ENCODE data around the gene WNT6.

The WNT6 gene

GRCh38 chr2:218910741-218911140, 51.1 kb downstream of the WNT6 start:
- Histone ChIP-seq H3K4me3 (no peak overlapping the region), H3K27ac (no peak overlapping the region)
- no peak for DNase-seq (ENCODE audit: low spot score)
- no peak for TF ChIP-seq CTCF (IDR thresholded peaks at IDR 0.05)

GRCh38 chr2:218920504-218920903, 60.9 kb downstream of the WNT6 start:
- no peak for TF ChIP-seq CTCF (IDR thresholded peaks at IDR 0.05)
- Histone ChIP-seq H3K27ac (no peak overlapping the region), H3K4me3 (no peak overlapping the region)
- no peak for DNase-seq (ENCODE audit: low spot score)

All from coronary artery (tissue), 2 donors.